WTC11 (cell line): Measurements from ENCODE around the gene NENF. TPM values are rescaled to one million over a fixed set of nuclear protein-coding genes. Genes with fewer than 3 reads are reported as not detected.

ENCODE experiments used
- ATAC-seq: fragments of 200-7000 bp; cut with Tn5 transposase; 2 replicates; pipeline ENCODE4 v1.10.0; 2021; ENCODE audit warnings: mild to moderate bottlenecking, moderate library complexity
- CTCF ChIA-PET: fragments of 300-600 bp; sonication (Branson Sonifier 250); formaldehyde crosslinking; loops from one replicate; lab custom pipeline; 2021; ENCODE audit warnings: antibody characterized with exemption; lab: Charles Lee
- POLR2A ChIA-PET: fragments of 350-600 bp; sonication (Branson Sonifier 250); formaldehyde crosslinking; loops from one replicate; lab custom pipeline; 2021; ENCODE audit warnings: antibody characterized with exemption; lab: Charles Lee
- DNase-seq: peaks from one replicate; pipeline ENCODE4 v3.0.0; 2021; ENCODE audit warnings: low spot score
- H3K27ac Mint-ChIP-seq: 2 replicates; pipeline ENCODE4 v1.8.0; 2021; ENCODE audit warnings: mixed read lengths
- H3K27me3 Mint-ChIP-seq: 2 replicates; pipeline ENCODE4 v1.8.0; 2021; ENCODE audit warnings: low read depth, mild to moderate bottlenecking, moderate library complexity, mixed read lengths
- H3K36me3 Mint-ChIP-seq: 2 replicates; pipeline ENCODE4 v1.8.0; 2021; ENCODE audit warnings: mixed read lengths
- H3K4me1 Mint-ChIP-seq: 2 replicates; pipeline ENCODE4 v1.8.0; 2022; ENCODE audit warnings: mixed read lengths
- H3K4me3 Mint-ChIP-seq: 2 replicates; pipeline ENCODE4 v1.8.0; 2021; ENCODE audit warnings: mild to moderate bottlenecking, moderate library complexity, mixed read lengths
- H3K9me3 Mint-ChIP-seq: 2 replicates; pipeline ENCODE4 v1.8.0; 2021; ENCODE audit warnings: mixed read lengths
- ATF3 ChIP-seq: sonication (generic); formaldehyde crosslinking; conservative IDR thresholded peaks from 2 replicates; pipeline ENCODE4 v1.8.1; 2022; ENCODE audit warnings: mild to moderate bottlenecking, missing genetic modification reagents
- EMX1 ChIP-seq: fragments of 250-450 bp; sonication (Bioruptor Pico); IDR thresholded peaks from 2 replicates; pipeline ENCODE4 v1.8.0; 2021; ENCODE audit warnings: mild to moderate bottlenecking
- ESRRA ChIP-seq: sonication (generic); formaldehyde crosslinking; IDR thresholded peaks from 2 replicates; pipeline ENCODE4 v1.8.1; 2022; ENCODE audit warnings: mild to moderate bottlenecking, missing genetic modification reagents, borderline replicate concordance
- FOXK1 ChIP-seq: sonication (generic); formaldehyde crosslinking; IDR thresholded peaks from 2 replicates; pipeline ENCODE4 v1.8.0; 2022; ENCODE audit warnings: mild to moderate bottlenecking, moderate library complexity, missing genetic modification reagents
- GTF2I ChIP-seq: fragments of 250-450 bp; sonication (Bioruptor Pico); conservative IDR thresholded peaks from 2 replicates; pipeline ENCODE4 v1.4.0; 2021; ENCODE audit warnings: mild to moderate bottlenecking
- RELA ChIP-seq: sonication (generic); formaldehyde crosslinking; IDR thresholded peaks from 2 replicates; pipeline ENCODE4 v1.8.1; 2022; ENCODE audit warnings: missing genetic modification reagents, mild to moderate bottlenecking, borderline replicate concordance
- ZNF121 ChIP-seq: sonication (generic); formaldehyde crosslinking; IDR thresholded peaks from 2 replicates; pipeline ENCODE4 v1.8.0; 2023; ENCODE audit warnings: missing genetic modification reagents
- ZNF416 ChIP-seq: fragments of 250-450 bp; sonication (Bioruptor Pico); IDR thresholded peaks from 2 replicates; pipeline ENCODE4 v1.9.0; 2021; ENCODE audit warnings: mild to moderate bottlenecking, inconsistent platforms
- ZNF423 ChIP-seq: fragments of 250-450 bp; sonication (Bioruptor Pico); IDR thresholded peaks from 2 replicates; pipeline ENCODE4 v2.1.2; 2022; ENCODE audit warnings: mild to moderate bottlenecking, moderate library complexity
- ZNF532 ChIP-seq: fragments of 250-450 bp; sonication (Bioruptor Pico); IDR thresholded peaks from 2 replicates; pipeline ENCODE4 v1.9.0; 2021; ENCODE audit warnings: mild to moderate bottlenecking, borderline replicate concordance
- ZNF671 ChIP-seq: fragments of 250-450 bp; sonication (Bioruptor Pico); IDR thresholded peaks from 2 replicates; pipeline ENCODE4 v1.8.0; 2021; ENCODE audit warnings: mild to moderate bottlenecking
- total RNA-seq: library from RNA; stranded (reverse); gene quantifications from 3 replicates; pipeline ENCODE4 v1.2.3, GENCODE V29; 2021
- TF ChIP-seq, protein P1 (sequence below): sonication (generic); formaldehyde crosslinking; IDR thresholded peaks from 2 replicates; pipeline ENCODE4 v1.8.1; 2022; ENCODE audit warnings: missing genetic modification reagents, borderline replicate concordance
- TF ChIP-seq, protein P2 (sequence below): sonication (generic); formaldehyde crosslinking; IDR thresholded peaks from 2 replicates; pipeline ENCODE4 v1.8.0; 2022; ENCODE audit warnings: mild to moderate bottlenecking, missing genetic modification reagents
- TF ChIP-seq, protein P3 (sequence below): sonication (generic); formaldehyde crosslinking; IDR thresholded peaks from 2 replicates; pipeline ENCODE4 v1.8.1; 2023; ENCODE audit warnings: mild to moderate bottlenecking, moderate library complexity, missing genetic modification reagents
- TF ChIP-seq, protein P4 (sequence below): sonication (generic); formaldehyde crosslinking; IDR thresholded peaks from 2 replicates; pipeline ENCODE4 v1.8.0; 2022; ENCODE audit warnings: mild to moderate bottlenecking, missing genetic modification reagents
- TF ChIP-seq, protein P5 (sequence below): sonication (generic); formaldehyde crosslinking; IDR thresholded peaks from 2 replicates; pipeline ENCODE4 v1.8.0; 2023; ENCODE audit warnings: missing genetic modification reagents
- TF ChIP-seq, protein P6 (sequence below): sonication (generic); formaldehyde crosslinking; IDR thresholded peaks from 2 replicates; pipeline ENCODE4 v1.8.1; 2023; ENCODE audit warnings: mild to moderate bottlenecking, missing genetic modification reagents, borderline replicate concordance

The NENF gene
- total RNA-seq, 1 experiment from 2014 or later, result 27.3 TPM

DNA sequence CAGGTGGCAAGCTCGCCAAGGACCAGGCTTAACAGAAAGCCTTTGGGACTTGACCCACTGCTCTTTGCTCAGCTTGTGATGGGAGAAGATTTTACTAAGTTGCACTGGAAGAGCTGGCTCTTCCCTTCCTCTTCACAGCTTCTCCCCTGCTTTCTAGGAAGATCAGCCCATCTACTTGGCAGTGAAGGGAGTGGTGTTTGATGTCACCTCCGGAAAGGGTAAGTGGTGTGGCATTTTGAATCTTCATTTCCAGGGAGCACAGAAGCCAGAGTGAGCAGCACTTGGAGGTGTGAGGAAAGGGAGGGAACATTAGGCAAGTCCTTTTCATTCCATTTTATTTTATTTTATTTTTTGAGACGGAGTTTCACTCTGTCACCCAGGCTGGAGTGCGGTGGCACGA, 9.7 kb downstream of the NENF start (continued):
- TF ChIP-seq, protein P1, sequence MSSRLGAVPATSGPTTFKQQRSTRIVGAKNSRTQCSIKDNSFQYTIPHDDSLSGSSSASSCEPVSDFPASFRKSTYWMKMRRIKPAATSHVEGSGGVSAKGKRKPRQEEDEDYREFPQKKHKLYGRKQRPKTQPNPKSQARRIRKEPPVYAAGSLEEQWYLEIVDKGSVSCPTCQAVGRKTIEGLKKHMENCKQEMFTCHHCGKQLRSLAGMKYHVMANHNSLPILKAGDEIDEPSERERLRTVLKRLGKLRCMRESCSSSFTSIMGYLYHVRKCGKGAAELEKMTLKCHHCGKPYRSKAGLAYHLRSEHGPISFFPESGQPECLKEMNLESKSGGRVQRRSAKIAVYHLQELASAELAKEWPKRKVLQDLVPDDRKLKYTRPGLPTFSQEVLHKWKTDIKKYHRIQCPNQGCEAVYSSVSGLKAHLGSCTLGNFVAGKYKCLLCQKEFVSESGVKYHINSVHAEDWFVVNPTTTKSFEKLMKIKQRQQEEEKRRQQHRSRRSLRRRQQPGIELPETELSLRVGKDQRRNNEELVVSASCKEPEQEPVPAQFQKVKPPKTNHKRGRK, result no peak
- TF ChIP-seq, protein P2, sequence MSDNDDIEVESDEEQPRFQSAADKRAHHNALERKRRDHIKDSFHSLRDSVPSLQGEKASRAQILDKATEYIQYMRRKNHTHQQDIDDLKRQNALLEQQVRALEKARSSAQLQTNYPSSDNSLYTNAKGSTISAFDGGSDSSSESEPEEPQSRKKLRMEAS (CRISPR knock-in tag), result no peak
- TF ChIP-seq ZNF423, result no peak
- TF ChIP-seq, protein P3, sequence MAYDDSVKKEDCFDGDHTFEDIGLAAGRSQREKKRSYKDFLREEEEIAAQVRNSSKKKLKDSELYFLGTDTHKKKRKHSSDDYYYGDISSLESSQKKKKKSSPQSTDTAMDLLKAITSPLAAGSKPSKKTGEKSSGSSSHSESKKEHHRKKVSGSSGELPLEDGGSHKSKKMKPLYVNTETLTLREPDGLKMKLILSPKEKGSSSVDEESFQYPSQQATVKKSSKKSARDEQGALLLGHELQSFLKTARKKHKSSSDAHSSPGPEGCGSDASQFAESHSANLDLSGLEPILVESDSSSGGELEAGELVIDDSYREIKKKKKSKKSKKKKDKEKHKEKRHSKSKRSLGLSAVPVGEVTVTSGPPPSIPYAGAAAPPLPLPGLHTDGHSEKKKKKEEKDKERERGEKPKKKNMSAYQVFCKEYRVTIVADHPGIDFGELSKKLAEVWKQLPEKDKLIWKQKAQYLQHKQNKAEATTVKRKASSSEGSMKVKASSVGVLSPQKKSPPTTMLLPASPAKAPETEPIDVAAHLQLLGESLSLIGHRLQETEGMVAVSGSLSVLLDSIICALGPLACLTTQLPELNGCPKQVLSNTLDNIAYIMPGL, result no peak
- TF ChIP-seq GTF2I (CRISPR knock-in tag), result no peak
- no peak for TF ChIP-seq RELA (CRISPR knock-in tag)
- no peak for TF ChIP-seq ZNF121 (CRISPR knock-in tag)

GRCh38 chr1:212446333-212446732, 13.6 kb downstream of the NENF start:
- ATAC-seq, result no peak
- no peaks in the 10 kb centered on the region for H3K9me3 Mint-ChIP-seq

More at GRCh38 chr1:212446333-212446732, 13.6 kb downstream of the NENF start:
- CTCF ChIA-PET, result no interaction called here
- TF ChIP-seq, protein P4, sequence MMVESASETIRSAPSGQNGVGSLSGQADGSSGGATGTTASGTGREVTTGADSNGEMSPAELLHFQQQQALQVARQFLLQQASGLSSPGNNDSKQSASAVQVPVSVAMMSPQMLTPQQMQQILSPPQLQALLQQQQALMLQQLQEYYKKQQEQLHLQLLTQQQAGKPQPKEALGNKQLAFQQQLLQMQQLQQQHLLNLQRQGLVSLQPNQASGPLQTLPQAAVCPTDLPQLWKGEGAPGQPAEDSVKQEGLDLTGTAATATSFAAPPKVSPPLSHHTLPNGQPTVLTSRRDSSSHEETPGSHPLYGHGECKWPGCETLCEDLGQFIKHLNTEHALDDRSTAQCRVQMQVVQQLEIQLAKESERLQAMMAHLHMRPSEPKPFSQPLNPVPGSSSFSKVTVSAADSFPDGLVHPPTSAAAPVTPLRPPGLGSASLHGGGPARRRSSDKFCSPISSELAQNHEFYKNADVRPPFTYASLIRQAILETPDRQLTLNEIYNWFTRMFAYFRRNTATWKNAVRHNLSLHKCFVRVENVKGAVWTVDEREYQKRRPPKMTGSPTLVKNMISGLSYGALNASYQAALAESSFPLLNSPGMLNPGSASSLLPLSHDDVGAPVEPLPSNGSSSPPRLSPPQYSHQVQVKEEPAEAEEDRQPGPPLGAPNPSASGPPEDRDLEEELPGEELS (CRISPR knock-in tag), result no peak
- no peak for TF ChIP-seq ZNF671
- no peak for TF ChIP-seq ZNF423
- TF ChIP-seq, protein P5, sequence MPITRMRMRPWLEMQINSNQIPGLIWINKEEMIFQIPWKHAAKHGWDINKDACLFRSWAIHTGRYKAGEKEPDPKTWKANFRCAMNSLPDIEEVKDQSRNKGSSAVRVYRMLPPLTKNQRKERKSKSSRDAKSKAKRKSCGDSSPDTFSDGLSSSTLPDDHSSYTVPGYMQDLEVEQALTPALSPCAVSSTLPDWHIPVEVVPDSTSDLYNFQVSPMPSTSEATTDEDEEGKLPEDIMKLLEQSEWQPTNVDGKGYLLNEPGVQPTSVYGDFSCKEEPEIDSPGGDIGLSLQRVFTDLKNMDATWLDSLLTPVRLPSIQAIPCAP (CRISPR knock-in tag), result no peak
- TF ChIP-seq, protein P6, sequence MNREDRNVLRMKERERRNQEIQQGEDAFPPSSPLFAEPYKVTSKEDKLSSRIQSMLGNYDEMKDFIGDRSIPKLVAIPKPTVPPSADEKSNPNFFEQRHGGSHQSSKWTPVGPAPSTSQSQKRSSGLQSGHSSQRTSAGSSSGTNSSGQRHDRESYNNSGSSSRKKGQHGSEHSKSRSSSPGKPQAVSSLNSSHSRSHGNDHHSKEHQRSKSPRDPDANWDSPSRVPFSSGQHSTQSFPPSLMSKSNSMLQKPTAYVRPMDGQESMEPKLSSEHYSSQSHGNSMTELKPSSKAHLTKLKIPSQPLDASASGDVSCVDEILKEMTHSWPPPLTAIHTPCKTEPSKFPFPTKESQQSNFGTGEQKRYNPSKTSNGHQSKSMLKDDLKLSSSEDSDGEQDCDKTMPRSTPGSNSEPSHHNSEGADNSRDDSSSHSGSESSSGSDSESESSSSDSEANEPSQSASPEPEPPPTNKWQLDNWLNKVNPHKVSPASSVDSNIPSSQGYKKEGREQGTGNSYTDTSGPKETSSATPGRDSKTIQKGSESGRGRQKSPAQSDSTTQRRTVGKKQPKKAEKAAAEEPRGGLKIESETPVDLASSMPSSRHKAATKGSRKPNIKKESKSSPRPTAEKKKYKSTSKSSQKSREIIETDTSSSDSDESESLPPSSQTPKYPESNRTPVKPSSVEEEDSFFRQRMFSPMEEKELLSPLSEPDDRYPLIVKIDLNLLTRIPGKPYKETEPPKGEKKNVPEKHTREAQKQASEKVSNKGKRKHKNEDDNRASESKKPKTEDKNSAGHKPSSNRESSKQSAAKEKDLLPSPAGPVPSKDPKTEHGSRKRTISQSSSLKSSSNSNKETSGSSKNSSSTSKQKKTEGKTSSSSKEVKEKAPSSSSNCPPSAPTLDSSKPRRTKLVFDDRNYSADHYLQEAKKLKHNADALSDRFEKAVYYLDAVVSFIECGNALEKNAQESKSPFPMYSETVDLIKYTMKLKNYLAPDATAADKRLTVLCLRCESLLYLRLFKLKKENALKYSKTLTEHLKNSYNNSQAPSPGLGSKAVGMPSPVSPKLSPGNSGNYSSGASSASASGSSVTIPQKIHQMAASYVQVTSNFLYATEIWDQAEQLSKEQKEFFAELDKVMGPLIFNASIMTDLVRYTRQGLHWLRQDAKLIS (CRISPR knock-in tag), result no peak
- TF ChIP-seq, protein P2 (CRISPR knock-in tag), result no peak
- TF ChIP-seq FOXK1, result no peak
- TF ChIP-seq ATF3, result no peak
- no peak for TF ChIP-seq ZNF416
- no peak for TF ChIP-seq ESRRA (CRISPR knock-in tag)
- TF ChIP-seq ZNF532 (CRISPR knock-in tag), result no peak
- TF ChIP-seq EMX1 (CRISPR knock-in tag), result no peak
- TF ChIP-seq, all 79 proteins: peak for 0
- POLR2A ChIA-PET, result no interaction called here
- no peak for DNase-seq
- Mint-ChIP-seq H3K27me3 (no peaks in the 10 kb centered on the region), H3K4me1 (no peaks in the 10 kb centered on the region), H3K4me3 (no peak overlapping the region), H3K36me3 (peaks cover 3% of the 10 kb centered on the region; the same call in 1 of the 2 replicates), H3K27ac (no peak overlapping the region)
